Measurements from ENCODE around the gene MAP1S.

DNA sequence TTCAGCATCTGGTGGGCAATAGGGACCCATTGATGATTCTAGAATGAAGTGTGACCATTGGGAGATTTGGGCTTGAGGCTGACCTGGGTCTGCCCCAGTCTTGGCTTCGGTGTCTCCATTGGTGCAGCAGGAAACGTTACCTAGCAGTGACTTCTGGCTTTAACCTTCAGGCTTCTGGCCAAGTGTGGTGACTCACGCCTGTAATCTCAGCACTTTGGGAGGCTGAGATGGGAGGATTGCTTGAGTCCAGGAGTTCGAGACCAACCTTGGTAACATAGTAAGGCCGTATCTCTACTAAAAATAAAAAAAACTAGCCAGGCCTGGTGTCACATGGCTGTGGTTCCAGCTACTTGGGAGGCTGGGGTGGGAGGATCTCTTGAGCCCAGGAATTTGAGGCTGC lies 39.2 kb downstream of the MAP1S start:
- TF ChIP-seq, protein P1, sequence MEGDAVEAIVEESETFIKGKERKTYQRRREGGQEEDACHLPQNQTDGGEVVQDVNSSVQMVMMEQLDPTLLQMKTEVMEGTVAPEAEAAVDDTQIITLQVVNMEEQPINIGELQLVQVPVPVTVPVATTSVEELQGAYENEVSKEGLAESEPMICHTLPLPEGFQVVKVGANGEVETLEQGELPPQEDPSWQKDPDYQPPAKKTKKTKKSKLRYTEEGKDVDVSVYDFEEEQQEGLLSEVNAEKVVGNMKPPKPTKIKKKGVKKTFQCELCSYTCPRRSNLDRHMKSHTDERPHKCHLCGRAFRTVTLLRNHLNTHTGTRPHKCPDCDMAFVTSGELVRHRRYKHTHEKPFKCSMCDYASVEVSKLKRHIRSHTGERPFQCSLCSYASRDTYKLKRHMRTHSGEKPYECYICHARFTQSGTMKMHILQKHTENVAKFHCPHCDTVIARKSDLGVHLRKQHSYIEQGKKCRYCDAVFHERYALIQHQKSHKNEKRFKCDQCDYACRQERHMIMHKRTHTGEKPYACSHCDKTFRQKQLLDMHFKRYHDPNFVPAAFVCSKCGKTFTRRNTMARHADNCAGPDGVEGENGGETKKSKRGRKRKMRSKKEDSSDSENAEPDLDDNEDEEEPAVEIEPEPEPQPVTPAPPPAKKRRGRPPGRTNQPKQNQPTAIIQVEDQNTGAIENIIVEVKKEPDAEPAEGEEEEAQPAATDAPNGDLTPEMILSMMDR (conservative IDR thresholded peaks at IDR 0.05 in 1 of 2, IDR thresholded peaks at IDR 0.05 in 1 of 2; ENCODE audit: low read depth in 1 of 2, low read length in 2 of 2): no peak
- TF ChIP-seq EZH2 (IDR thresholded peaks at IDR 0.05; ENCODE audit: low read length, missing control alignments): no peak

All from fibroblast of lung (primary cell).